ENCODE data around the gene CPNE2. TPM values are rescaled to one million over a fixed set of nuclear protein-coding genes. Genes with fewer than 3 reads are reported as not detected.
"Not testable (repeated sequence)": the region's sequence is repeated elsewhere in the genome, so short reads cannot be mapped to it uniquely, and the experiment has no call there.

The CPNE2 gene
- total and polyA plus RNA-seq, 7 donors = 22.9 to 75.1 (median 59.9) TPM

DNA sequence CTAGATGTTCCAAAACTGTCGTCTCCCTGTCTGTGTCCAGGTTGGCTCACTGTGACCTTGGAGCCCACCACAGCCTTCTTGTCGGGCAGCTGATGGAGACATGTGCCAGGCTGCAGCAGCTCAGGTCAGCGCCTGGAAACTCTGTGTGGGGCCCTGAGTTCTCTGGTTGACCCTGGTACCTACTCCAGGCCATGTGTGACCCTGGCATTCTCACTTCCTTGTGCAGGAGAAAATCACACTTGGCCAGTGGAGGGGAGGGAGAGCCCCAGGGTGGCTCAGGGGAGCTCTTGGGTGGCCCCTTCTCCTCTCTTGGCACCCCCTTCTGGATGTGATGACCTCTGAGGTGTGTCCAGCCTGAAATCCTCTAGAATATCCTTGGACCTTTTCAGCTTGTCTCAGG lies 25.0 kb upstream of the CPNE2 start:
- no peaks in the 10 kb centered on the region for H3K27me3 ChIP-seq
- H3K27ac ChIP-seq = no peak overlapping the region
- no peaks in the 10 kb centered on the region for H3K4me1 ChIP-seq
- WGBS, 2 donors = 97 to 98% methylated on average over 3 of the region's 3 CpGs
- no peaks in the 10 kb centered on the region for H3K9me3 ChIP-seq
- no peak for TF ChIP-seq POLR2A (IDR thresholded peaks at IDR 0.05)
- no peak for TF ChIP-seq POLR2AphosphoS5 (IDR thresholded peaks at IDR 0.05)
- TF ChIP-seq EP300 (IDR thresholded peaks at IDR 0.05) = no peak
- TF ChIP-seq, protein P1, sequence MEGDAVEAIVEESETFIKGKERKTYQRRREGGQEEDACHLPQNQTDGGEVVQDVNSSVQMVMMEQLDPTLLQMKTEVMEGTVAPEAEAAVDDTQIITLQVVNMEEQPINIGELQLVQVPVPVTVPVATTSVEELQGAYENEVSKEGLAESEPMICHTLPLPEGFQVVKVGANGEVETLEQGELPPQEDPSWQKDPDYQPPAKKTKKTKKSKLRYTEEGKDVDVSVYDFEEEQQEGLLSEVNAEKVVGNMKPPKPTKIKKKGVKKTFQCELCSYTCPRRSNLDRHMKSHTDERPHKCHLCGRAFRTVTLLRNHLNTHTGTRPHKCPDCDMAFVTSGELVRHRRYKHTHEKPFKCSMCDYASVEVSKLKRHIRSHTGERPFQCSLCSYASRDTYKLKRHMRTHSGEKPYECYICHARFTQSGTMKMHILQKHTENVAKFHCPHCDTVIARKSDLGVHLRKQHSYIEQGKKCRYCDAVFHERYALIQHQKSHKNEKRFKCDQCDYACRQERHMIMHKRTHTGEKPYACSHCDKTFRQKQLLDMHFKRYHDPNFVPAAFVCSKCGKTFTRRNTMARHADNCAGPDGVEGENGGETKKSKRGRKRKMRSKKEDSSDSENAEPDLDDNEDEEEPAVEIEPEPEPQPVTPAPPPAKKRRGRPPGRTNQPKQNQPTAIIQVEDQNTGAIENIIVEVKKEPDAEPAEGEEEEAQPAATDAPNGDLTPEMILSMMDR (IDR thresholded peaks at IDR 0.05) = no peak
- DNase-seq = no peak
- no peak overlapping the region for H3K4me3 ChIP-seq
- intact Hi-C loops (cut with DNase I) = no loop called here
- peaks cover 0 to 4% (median 0%) of the 10 kb centered on the region in 4 donors for H3K36me3 ChIP-seq

DNA sequence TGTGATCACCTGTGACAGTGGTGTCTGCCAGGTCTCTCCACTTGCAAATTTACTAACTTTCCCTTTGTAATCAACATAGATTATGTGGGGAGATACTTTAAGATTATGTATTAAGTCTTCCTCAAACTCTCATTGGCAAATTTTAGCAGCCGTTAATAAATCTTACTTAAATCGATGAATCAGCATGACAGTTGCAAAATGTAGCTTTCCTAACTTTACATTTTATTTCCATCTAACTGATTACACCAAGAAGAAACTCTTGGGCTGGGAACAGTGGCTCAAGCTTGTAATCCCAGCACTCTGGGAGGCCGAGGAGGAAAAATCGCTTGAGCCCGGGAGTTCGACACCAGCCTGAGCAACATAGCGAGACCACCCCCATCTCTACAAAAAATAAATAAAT lies 23.3 kb upstream of the CPNE2 start:
- Histone ChIP-seq H3K9me3 (no peaks in the 10 kb centered on the region), H3K27me3 (no peaks in the 10 kb centered on the region), H3K27ac (no peak overlapping the region), H3K4me1 (no peaks in the 10 kb centered on the region), H3K36me3 (peaks cover 0 to 4% (median 0%) of the 10 kb centered on the region in 4 donors), H3K4me3 (no peak overlapping the region)
- no peak for TF ChIP-seq POLR2A (IDR thresholded peaks at IDR 0.05)
- no peak for TF ChIP-seq EP300 (IDR thresholded peaks at IDR 0.05)
- TF ChIP-seq, protein P1 (IDR thresholded peaks at IDR 0.05) = no peak
- no peak for TF ChIP-seq POLR2AphosphoS5 (IDR thresholded peaks at IDR 0.05)
- no peak for DNase-seq
- intact Hi-C loops (cut with DNase I) = no loop called here
- 94 to 95% methylated on average over 7 of the region's 7 CpGs for WGBS, 2 donors

DNA sequence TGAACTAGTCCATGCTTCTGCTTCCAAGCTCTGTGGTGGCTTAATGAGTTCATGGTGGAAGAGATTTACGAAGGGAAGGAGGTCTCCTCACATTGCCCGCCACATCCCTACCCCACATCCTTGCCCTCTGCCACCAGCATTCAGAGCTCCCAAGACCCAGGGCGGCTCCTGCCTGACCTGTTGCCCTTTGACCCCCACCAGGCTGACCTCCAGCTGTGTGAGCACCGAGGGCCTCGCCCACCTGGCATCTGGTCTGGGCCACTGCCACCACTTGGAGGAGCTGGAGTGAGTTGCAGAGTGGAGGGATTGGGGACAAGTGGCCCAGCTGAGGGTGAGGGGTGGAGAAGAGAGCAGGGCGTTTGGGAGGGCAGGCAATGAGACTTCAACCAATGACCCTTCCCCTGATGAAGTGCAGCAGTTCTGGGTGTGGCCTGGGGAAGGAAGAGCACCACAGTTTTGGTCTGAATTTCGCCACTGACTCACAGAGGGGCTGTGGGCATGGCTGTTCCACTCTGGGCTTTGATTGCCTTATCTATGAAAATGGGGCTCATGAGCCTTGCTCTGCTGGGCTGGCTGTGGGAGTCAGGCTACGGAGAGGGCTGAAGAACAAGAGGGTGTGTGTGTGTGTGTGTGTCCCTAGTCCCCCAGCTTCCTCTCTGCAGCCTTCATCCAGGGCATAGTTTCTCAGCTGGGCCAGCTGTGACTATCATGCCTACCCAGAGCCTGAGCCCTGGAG lies 22.6 kb upstream of the CPNE2 start:
- no peak overlapping the region for H3K4me3 ChIP-seq
- 77 to 89% methylated on average over 8 of the region's 8 CpGs for WGBS, 2 donors

DNA sequence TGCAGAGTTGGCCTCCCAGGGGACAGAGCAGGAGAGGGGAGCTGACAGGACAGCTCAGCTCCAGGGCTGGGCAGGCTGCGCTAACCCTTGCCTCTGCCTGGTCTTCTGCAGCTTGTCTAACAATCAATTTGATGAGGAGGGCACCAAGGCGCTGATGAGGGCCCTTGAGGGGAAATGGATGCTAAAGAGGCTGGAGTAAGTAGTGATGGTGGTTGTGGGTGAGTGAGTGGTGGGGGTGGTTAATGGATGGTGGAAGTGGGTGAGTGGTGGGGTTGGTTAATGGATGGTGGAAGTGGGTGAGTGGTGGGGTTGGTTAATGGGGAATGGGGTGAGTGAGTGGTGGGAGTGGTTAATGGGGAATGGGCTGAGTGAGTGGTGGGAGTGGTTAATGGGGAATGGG lies 22.0 kb upstream of the CPNE2 start:
- intact Hi-C loops (cut with DNase I) = no loop called here
- no peak overlapping the region for H3K27ac ChIP-seq
- TF ChIP-seq POLR2A (IDR thresholded peaks at IDR 0.05) (no peak), EP300 (IDR thresholded peaks at IDR 0.05) (no peak)
- no peaks in the 10 kb centered on the region for H3K27me3 ChIP-seq
- H3K4me1 ChIP-seq = no peaks in the 10 kb centered on the region
- H3K36me3 ChIP-seq = peaks cover 0 to 7% (median 2%) of the 10 kb centered on the region in 4 donors
- WGBS, 2 donors = 98 to 100% methylated on average over 2 of the region's 2 CpGs
- H3K9me3 ChIP-seq = no peaks in the 10 kb centered on the region
- H3K4me3 ChIP-seq = no peak overlapping the region
- DNase-seq = no peak

More for the DNA sequence above, 22.6 kb upstream of the CPNE2 start:
- no peak for DNase-seq
- H3K9me3 ChIP-seq = no peaks in the 10 kb centered on the region
- H3K4me1 ChIP-seq = no peaks in the 10 kb centered on the region
- intact Hi-C loops (cut with DNase I) = no loop called here
- TF ChIP-seq, protein P1 (IDR thresholded peaks at IDR 0.05) = no peak
- TF ChIP-seq POLR2A (IDR thresholded peaks at IDR 0.05) (no peak), POLR2AphosphoS5 (IDR thresholded peaks at IDR 0.05) (no peak), EP300 (IDR thresholded peaks at IDR 0.05) (no peak)
- no peaks in the 10 kb centered on the region for H3K27me3 ChIP-seq
- H3K36me3 ChIP-seq = peaks cover 0 to 4% (median 2%) of the 10 kb centered on the region in 4 donors
- H3K27ac ChIP-seq = no peak overlapping the region

DNA sequence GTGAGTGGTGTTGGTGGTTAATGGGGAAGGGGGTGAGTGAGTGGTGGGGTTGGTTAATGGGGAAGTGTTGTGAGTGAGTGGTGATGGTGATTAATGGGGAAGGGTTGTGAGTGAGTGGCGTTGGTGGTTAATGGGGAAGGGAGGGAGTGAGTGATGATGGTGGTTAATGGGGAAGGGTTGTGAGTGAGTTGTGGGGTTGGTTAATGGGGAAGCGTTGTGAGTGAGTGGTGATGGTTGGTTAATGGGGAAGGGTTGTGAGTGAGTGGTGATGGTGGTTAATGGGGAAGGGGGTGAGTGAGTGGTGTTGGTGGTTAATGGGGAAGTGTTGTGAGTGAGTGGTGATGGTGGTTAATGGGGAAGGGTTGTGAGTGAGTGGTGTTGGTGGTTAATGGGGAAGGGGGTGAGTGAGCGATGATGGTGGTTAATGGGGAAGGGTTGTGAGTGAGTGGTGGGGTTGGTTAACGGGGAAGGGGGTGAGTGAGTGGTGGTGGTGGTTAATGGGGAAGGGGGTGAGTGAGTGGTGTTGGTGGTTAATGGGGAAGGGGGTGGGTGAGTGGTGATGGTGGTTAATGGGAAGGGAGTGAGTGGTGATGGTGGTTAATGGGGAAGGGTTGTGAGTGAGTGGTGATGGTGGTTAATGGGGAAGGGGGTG lies 21.2 kb upstream of the CPNE2 start:
- H3K4me3 ChIP-seq; intact Hi-C loops (cut with DNase I); DNase-seq; H3K36me3 ChIP-seq; H3K27ac ChIP-seq; H3K27me3 ChIP-seq; H3K4me1 ChIP-seq; H3K9me3 ChIP-seq: not testable (repeated sequence)
- WGBS, 2 donors = 82 to 91% methylated on average over 4 of the region's 4 CpGs
